DOHH2 (cell line): Measurements from ENCODE around the gene PIM1.

Source experiments
- EZH2phosphoT487 ChIP-seq: fragments of 200-600 bp; sonication (generic); IDR thresholded peaks from 2 replicates; pipeline ENCODE4 v1.6.1; 2017; ENCODE audit warnings: borderline replicate concordance, mild to moderate bottlenecking, antibody characterized with exemption, low read length, moderate library complexity, mixed read lengths
- TF ChIP-seq, protein P1 (sequence below): fragments of 200-600 bp; sonication (generic); IDR thresholded peaks from one replicate; pipeline ENCODE4 v1.5.1; 2014; ENCODE audit warnings: antibody characterized with exemption, mild to moderate bottlenecking, low read depth, low read length; ENCODE audit not compliant: poor library complexity, severe bottlenecking

- TF ChIP-seq, protein P1, sequence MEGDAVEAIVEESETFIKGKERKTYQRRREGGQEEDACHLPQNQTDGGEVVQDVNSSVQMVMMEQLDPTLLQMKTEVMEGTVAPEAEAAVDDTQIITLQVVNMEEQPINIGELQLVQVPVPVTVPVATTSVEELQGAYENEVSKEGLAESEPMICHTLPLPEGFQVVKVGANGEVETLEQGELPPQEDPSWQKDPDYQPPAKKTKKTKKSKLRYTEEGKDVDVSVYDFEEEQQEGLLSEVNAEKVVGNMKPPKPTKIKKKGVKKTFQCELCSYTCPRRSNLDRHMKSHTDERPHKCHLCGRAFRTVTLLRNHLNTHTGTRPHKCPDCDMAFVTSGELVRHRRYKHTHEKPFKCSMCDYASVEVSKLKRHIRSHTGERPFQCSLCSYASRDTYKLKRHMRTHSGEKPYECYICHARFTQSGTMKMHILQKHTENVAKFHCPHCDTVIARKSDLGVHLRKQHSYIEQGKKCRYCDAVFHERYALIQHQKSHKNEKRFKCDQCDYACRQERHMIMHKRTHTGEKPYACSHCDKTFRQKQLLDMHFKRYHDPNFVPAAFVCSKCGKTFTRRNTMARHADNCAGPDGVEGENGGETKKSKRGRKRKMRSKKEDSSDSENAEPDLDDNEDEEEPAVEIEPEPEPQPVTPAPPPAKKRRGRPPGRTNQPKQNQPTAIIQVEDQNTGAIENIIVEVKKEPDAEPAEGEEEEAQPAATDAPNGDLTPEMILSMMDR = no peak
- no peak for TF ChIP-seq EZH2phosphoT487
These were observed 8.8 kb upstream of the PIM1 start for GRCh38 chr6:37160922-37161778.
